Caco-2 (cell line): ENCODE data around the gene SMYD2. TPM values are rescaled to one million over a fixed set of nuclear protein-coding genes. Genes with fewer than 3 reads are reported as not detected.
A peak's percentile ranks its signal among the peaks of the same experiment; 100 is the strongest.

Source experiments
- BruUV-seq: library from RNA; stranded (reverse); fragments of 400-500 nt; replicated peaks from 2 replicates; lab custom pipeline; 2021; lab: Mats Ljungman, UMichigan
- CTCF ChIA-PET: fragments of 300-600 bp; sonication (Branson Sonifier 250); formaldehyde crosslinking; loops from one replicate; lab custom pipeline; 2022; ENCODE audit warnings: antibody characterized with exemption; lab: Charles Lee
- POLR2A ChIA-PET: fragments of 300-600 bp; sonication (Branson Sonifier 250); formaldehyde crosslinking; loops from one replicate; lab custom pipeline; 2022; ENCODE audit warnings: antibody characterized with exemption; lab: Charles Lee
- DNase-seq, 2 experiments: peaks; one replicate each; pipeline versions ENCODE4 v3.0.0 to v3.0.0-alpha.2; 2020 to 2022
- H3K27me3 ChIP-seq: replicated peaks from 2 replicates; pipeline ENCODE4 v1.6.0; 2011; ENCODE audit warnings: low read length; ENCODE audit not compliant: control insufficient read depth, insufficient read depth
- H3K36me3 ChIP-seq: 2 replicates; pipeline ENCODE4 v1.5.1; 2011; ENCODE audit warnings: low read length; ENCODE audit not compliant: control insufficient read depth, insufficient read depth
- H3K4me1 ChIP-seq: fragments of 250-450 bp; sonication (Bioruptor Pico); 2 replicates; pipeline ENCODE4 v1.5.1; 2020; ENCODE audit warnings: mild to moderate bottlenecking
- H3K4me3 ChIP-seq: 2 replicates; pipeline ENCODE4 v1.5.1; 2011; ENCODE audit warnings: low read depth, mild to moderate bottlenecking, control low read depth, low read length
- H3K9me3 ChIP-seq: fragments of 250-450 bp; sonication (Bioruptor Pico); 2 replicates; pipeline ENCODE4 v1.5.1; 2020; ENCODE audit warnings: mild to moderate bottlenecking, moderate library complexity
- H3K27ac Mint-ChIP-seq: one replicate; pipeline ENCODE4 v1.8.0; 2022; ENCODE audit warnings: mixed read lengths; ENCODE audit not compliant: unreplicated experiment
- H3K27me3 Mint-ChIP-seq: one replicate; pipeline ENCODE4 v1.8.0; 2022; ENCODE audit warnings: mixed read lengths; ENCODE audit not compliant: insufficient read depth, unreplicated experiment
- H3K36me3 Mint-ChIP-seq: one replicate; pipeline ENCODE4 v1.8.0; 2022; ENCODE audit warnings: mild to moderate bottlenecking, mixed read lengths; ENCODE audit not compliant: insufficient read depth, unreplicated experiment
- H3K4me1 Mint-ChIP-seq: one replicate; pipeline ENCODE4 v1.8.0; 2022; ENCODE audit warnings: low read depth, mixed read lengths; ENCODE audit not compliant: unreplicated experiment
- H3K4me3 Mint-ChIP-seq: one replicate; pipeline ENCODE4 v1.8.0; 2022; ENCODE audit warnings: mild to moderate bottlenecking, moderate library complexity, mixed read lengths; ENCODE audit not compliant: unreplicated experiment
- H3K9me3 Mint-ChIP-seq: one replicate; pipeline ENCODE4 v1.8.0; 2022; ENCODE audit warnings: mixed read lengths; ENCODE audit not compliant: unreplicated experiment
- CTCF ChIP-seq, 2 experiments: fragments of 200-600 bp in 1 of 2; IDR thresholded peaks; 1 replicate in 1 of 2; 2 replicates in 1 of 2; pipeline versions ENCODE4 v1.5.1 to v1.8.0; 2011 to 2022; ENCODE audit warnings: antibody characterized with exemption in 1 of 2, control low read depth in 1 of 2, inconsistent platforms in 1 of 2, low read depth in 1 of 2, low read length in 1 of 2, mild to moderate bottlenecking in 1 of 2, moderate library complexity in 1 of 2; ENCODE audit not compliant: insufficient read depth in 1 of 2, severe bottlenecking in 1 of 2, unreplicated experiment in 1 of 2
- intact Hi-C: fragments of 100-400 bp; cut with micrococcal nuclease; formaldehyde crosslinking; loops from one replicate; pipeline ENCODE4 v1.10.0; 2022; ENCODE audit not compliant: unreplicated experiment
- total RNA-seq: library from RNA; stranded (reverse); gene quantifications from 2 replicates; pipeline ENCODE4 v1.2.3, GENCODE V29; 2022

SMYD2 gene
- total RNA-seq, 1 experiment from 2014 or later = 182 TPM

- no peak for TF ChIP-seq CTCF (IDR thresholded peaks at IDR 0.05; ENCODE audit: insufficient read depth in 1 of 2, low read depth in 1 of 2, low read length in 1 of 2, severe bottlenecking in 1 of 2, unreplicated experiment in 1 of 2)
- Mint-ChIP-seq H3K4me3 (no peak overlapping the region), H3K9me3 (no peaks in the 10 kb centered on the region), H3K4me1 (peaks cover 6% of the 10 kb centered on the region), H3K36me3 (peaks cover 97% of the 10 kb centered on the region), H3K27me3 (no peaks in the 10 kb centered on the region), H3K27ac (peak overlapping the region; percentile 9)
- DNase-seq = no peak
- H3K9me3 ChIP-seq = no peaks in the 10 kb centered on the region
- H3K27me3 ChIP-seq = no peaks in the 10 kb centered on the region
- intact Hi-C loops = no loop called here
- CTCF ChIA-PET = no interaction called here
- H3K4me3 ChIP-seq = no peak overlapping the region
- no TSS peak for BruUV-seq
- H3K4me1 ChIP-seq = peaks cover 8% of the 10 kb centered on the region
- POLR2A ChIA-PET = no interaction called here
- peaks cover 3% of the 10 kb centered on the region; the same call in 1 of the 2 replicates for H3K36me3 ChIP-seq
These were observed 105.4 kb downstream of the SMYD2 start for GRCh38 chr1:214386333-214386732.
